OCI-LY7 (cell line): Measurements from ENCODE around the gene SMPD3.

ENCODE experiments used
- EZH2phosphoT487 ChIP-seq: fragments of 200-600 bp; sonication (generic); IDR thresholded peaks from 2 replicates; pipeline ENCODE4 v1.6.1; 2018; ENCODE audit warnings: low read depth, borderline replicate concordance, mild to moderate bottlenecking, mixed run types, antibody characterized with exemption, low read length, moderate library complexity, mixed read lengths
- TF ChIP-seq, protein P1 (sequence below): fragments of 200-600 bp; sonication (generic); conservative IDR thresholded peaks from 2 replicates; pipeline ENCODE4 v1.5.1; 2014; ENCODE audit warnings: mild to moderate bottlenecking, antibody characterized with exemption, low read length, moderate library complexity, mixed read lengths

DNA sequence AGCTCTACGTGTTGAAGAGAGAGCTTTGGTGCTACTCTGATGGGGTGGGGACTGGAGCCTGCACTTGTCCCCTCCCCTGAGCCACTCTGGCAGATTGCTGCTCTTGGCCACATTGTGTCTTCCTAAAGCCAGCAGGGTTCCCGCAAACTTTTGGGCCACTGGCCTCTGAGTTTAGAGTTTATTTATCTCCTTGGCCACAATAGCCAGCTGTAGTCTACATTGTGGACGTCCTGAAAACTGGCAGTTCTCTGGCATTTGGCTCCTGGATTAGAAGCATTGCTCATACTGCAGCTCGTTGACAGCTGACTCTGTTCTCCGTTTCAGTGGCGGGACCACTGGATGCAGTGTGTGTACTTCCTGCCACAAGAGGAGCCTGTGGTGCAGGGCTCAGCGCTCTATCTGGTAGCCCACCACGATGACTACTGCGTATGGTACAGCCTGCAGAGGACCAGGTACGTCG, 102.9 kb downstream of the SMPD3 start:
- TF ChIP-seq, protein P1, sequence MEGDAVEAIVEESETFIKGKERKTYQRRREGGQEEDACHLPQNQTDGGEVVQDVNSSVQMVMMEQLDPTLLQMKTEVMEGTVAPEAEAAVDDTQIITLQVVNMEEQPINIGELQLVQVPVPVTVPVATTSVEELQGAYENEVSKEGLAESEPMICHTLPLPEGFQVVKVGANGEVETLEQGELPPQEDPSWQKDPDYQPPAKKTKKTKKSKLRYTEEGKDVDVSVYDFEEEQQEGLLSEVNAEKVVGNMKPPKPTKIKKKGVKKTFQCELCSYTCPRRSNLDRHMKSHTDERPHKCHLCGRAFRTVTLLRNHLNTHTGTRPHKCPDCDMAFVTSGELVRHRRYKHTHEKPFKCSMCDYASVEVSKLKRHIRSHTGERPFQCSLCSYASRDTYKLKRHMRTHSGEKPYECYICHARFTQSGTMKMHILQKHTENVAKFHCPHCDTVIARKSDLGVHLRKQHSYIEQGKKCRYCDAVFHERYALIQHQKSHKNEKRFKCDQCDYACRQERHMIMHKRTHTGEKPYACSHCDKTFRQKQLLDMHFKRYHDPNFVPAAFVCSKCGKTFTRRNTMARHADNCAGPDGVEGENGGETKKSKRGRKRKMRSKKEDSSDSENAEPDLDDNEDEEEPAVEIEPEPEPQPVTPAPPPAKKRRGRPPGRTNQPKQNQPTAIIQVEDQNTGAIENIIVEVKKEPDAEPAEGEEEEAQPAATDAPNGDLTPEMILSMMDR: no peak
- TF ChIP-seq EZH2phosphoT487: no peak
